HFF-Myc (cell line): Measurements from ENCODE around the gene CPLX1.

Source experiments
- DNase-seq: peaks from one replicate; pipeline ENCODE4 v3.0.0-alpha.2; 2011; ENCODE audit warnings: low read depth; ENCODE audit errors: extremely low read depth
- H3K4me3 ChIP-seq: replicated peaks from 2 replicates; pipeline ENCODE4 v1.5.1; 2011; ENCODE audit warnings: low read depth, mild to moderate bottlenecking, control low read depth, low read length
- TF ChIP-seq, protein P1 (sequence below): IDR thresholded peaks from 2 replicates; pipeline ENCODE4 v1.5.1; 2012; ENCODE audit warnings: mild to moderate bottlenecking, low read depth, low read length, control low read depth; ENCODE audit errors: missing control alignments

Gene CPLX1

GRCh38 chr4:865121-865465 lies 39.2 kb upstream of the CPLX1 start:
- no peak overlapping the region for H3K4me3 ChIP-seq
- TF ChIP-seq, protein P1, sequence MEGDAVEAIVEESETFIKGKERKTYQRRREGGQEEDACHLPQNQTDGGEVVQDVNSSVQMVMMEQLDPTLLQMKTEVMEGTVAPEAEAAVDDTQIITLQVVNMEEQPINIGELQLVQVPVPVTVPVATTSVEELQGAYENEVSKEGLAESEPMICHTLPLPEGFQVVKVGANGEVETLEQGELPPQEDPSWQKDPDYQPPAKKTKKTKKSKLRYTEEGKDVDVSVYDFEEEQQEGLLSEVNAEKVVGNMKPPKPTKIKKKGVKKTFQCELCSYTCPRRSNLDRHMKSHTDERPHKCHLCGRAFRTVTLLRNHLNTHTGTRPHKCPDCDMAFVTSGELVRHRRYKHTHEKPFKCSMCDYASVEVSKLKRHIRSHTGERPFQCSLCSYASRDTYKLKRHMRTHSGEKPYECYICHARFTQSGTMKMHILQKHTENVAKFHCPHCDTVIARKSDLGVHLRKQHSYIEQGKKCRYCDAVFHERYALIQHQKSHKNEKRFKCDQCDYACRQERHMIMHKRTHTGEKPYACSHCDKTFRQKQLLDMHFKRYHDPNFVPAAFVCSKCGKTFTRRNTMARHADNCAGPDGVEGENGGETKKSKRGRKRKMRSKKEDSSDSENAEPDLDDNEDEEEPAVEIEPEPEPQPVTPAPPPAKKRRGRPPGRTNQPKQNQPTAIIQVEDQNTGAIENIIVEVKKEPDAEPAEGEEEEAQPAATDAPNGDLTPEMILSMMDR: no peak
- no peak for DNase-seq

DNA sequence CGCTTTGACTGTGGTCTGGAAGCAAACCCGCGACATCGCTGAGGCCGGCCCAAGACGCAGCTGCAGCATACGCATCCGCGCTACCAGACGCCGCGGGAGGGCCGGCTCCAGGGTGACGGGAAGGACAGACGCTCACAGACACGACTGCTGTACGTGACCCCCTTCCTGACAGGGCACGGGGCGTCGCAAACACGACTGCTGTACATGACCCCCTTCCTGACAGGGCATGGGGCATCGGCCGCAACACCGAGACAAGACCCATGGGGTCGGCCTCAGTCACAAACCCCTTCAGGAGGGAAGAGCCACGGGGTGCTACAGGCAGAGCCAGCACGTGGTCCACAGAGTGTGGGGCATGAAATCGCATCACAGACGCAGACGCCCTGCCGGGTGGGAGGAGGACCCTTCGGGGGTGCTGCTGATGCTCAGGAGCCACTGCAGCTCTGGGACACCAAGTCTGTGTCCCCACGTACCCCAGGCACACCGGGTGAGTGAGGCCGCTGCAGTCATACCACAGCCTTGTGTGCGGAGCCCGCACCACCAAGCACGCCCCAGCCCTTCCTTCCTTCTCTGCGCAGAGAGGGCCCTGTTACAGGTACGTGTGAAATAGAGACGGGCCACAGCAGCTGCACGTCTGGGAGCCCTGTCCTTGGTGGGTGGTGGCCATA lies 38.7 kb upstream of the CPLX1 start:
- TF ChIP-seq, protein P1: no peak
- no peak overlapping the region for H3K4me3 ChIP-seq
- DNase-seq: no peak

DNA sequence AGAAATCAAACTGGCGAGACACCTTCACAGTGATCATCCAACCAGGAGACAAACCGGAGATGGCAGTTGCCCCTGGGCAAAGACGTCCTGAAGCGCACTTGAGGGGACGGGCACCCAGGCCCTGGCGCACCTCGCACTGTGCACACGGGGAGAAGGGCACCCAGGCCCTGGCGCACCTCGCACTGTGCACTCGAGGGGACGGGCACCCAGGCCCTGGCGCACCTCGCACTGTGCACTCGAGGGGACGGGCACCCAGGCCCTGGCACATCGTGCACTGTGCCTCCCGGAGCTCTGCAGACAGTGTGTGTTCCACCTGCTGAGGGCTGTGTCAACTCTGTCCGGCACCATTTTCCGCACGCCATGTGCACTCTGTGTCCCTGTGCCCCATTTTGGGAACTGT lies 34.6 kb upstream of the CPLX1 start:
- no peak overlapping the region for H3K4me3 ChIP-seq
- TF ChIP-seq, protein P1: no peak
- DNase-seq: no peak

DNA sequence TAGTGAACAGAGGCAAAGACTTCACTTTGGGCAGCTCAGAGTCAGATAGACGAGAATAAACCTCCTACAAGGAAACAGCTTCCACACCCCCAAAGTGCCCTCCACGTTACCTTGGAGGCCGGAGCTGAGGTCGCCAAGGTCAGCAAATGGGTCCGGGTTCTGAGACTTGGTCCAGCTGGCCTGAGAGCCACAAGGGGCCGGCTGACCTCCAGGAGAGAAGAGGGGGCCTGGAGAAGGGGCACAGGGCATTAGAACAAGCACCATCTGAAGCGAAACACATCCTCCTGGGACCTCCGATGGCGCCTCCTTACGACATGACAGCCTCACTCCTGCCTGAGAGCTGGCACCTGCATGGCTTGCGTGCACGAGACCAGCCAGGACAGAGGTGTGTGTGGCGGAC lies 33.6 kb upstream of the CPLX1 start:
- no peak for DNase-seq
- H3K4me3 ChIP-seq: no peak overlapping the region
- TF ChIP-seq, protein P1: no peak

GRCh38 chr4:858831-859451 lies 33.0 kb upstream of the CPLX1 start:
- H3K4me3 ChIP-seq: no peak overlapping the region
- no peak for DNase-seq
- TF ChIP-seq, protein P1: no peak

DNA sequence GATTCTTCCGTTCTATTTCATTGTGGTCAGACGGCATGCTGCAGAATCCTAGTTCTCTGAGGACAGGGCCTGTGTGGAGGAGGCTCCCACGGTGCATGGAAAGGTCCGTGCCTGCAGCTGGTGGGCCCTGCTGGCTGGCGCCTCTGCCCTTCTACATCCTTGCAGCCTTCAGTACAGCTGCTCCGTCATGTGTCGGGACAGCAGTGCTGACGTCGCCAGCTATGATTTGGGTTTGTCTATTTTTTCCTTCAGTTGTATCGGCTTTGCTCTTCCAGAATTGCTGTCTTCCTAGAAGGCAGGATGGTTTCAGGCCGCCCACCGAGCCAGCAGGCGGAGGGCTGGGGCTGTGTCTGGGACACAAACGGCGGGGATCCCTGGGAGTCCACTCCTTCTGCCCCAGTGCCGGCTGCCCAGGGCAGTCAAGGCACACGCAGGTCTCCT lies 32.1 kb upstream of the CPLX1 start:
- TF ChIP-seq, protein P1: no peak
- no peak for DNase-seq
- no peak overlapping the region for H3K4me3 ChIP-seq
